ENCODE results near the gene LAMA2. TPM values are rescaled to one million over a fixed set of nuclear protein-coding genes. Genes with fewer than 3 reads are reported as not detected.

Gene LAMA2
- total RNA-seq, 2 experiments from 2014 or later, result 2.0 to 3.0 TPM

DNA sequence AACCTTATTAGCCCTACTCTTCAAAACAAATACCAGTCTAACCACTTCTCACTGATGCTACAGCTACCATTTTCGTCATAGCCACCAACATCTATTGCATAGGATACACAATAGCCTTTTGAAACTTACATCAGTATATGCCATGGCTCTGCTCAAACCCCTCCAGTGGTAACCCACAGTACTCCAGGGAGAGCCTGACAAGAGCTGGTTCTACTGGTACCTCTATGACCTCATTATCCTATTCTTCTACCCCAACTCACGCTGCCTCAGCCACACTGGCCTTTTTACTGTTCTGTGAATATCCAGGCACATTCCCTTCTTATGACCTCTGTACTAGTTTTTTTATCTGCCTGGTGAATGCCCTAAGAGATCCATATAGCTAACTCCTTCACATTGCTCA, 669.5 kb downstream of the LAMA2 start:
- Mint-ChIP-seq H3K27ac (no peak overlapping the region), H3K9me3 (no peaks in the 10 kb centered on the region), H3K36me3 (no peaks in the 10 kb centered on the region), H3K4me1 (no peaks in the 10 kb centered on the region), H3K4me3 (no peak overlapping the region), H3K27me3 (peaks cover 8% of the 10 kb centered on the region)
- no peak for DNase-seq

DNA sequence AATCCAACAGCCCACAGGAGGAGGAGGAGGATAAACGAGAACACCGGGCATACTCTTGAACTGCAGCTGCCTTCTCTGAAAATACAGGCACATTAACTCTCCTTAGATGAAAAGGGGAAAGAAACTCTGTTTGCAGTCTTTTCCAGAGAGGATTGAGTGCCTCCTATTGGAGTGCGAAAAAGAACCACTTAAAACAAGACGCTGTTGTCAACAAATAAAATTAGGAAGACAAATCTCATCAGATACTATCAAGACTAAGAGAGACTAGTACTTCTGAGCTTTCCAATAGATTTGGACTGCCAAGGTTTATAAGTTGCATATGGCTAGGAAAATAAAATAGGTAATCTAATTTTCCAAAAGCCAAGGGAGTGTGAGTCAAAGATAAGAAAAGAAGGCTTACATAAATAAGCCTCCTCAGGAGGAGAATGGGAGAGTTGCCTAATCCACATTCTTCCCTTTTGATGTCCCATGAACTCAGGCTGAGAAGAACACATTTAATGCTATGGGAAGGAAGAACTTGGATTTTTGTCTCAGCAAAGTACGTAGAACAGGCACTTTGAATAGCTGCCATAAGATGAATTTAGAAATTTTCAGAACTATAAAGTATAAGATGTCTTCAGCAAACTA, 672.4 kb downstream of the LAMA2 start:
- Mint-ChIP-seq H3K4me3 (no peak overlapping the region), H3K36me3 (no peaks in the 10 kb centered on the region), H3K4me1 (no peaks in the 10 kb centered on the region), H3K27ac (no peak overlapping the region), H3K27me3 (peaks cover 8% of the 10 kb centered on the region), H3K9me3 (no peaks in the 10 kb centered on the region)
- DNase-seq, result no peak

DNA sequence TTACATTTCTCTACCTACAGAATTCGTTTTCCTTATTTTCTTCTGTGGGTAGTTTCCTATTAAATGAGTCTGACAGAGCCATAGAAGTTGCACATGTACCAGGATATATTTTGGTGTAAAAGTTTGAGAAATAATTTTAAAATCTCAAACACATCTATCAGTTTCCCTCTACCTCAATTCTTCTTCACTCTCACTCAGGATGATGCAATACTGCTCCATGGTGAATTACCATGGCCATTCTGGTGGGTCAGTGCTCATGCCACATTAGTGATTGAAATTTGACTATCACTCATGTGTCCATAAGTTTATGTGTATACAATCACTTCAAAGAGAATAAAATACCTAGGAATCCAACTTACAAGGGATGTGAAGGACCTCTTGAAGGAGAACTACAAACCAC, 675.3 kb downstream of the LAMA2 start:
- Mint-ChIP-seq H3K4me3 (no peak overlapping the region), H3K36me3 (no peaks in the 10 kb centered on the region), H3K27ac (no peak overlapping the region), H3K27me3 (peaks cover 6% of the 10 kb centered on the region), H3K4me1 (no peaks in the 10 kb centered on the region), H3K9me3 (no peaks in the 10 kb centered on the region)
- no peak for DNase-seq

DNA sequence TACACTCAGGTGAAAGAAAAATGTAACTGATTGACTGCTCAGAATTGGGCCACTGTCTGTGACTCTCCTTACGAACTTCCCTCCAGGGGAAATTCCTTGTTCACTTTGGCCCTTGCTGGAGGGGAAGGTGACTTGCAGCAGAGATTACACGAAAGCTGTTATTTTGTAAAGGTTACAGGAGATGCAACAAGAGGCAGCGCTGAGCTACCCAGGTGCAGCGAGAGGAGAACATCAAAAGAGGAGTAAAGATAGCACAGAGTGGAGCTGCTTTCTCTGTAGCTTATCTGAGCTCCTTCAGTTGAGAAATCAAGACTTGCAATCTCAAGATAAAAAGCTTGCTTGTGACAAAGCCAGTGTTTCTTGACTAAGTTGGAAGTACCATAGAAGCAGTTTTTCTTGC, 682.4 kb downstream of the LAMA2 start:
- Mint-ChIP-seq H3K27me3 (peaks cover 12% of the 10 kb centered on the region), H3K27ac (no peak overlapping the region), H3K4me1 (peaks cover 1% of the 10 kb centered on the region), H3K4me3 (no peak overlapping the region), H3K9me3 (peaks cover 4% of the 10 kb centered on the region), H3K36me3 (peaks cover 2% of the 10 kb centered on the region)
- DNase-seq, result no peak

DNA sequence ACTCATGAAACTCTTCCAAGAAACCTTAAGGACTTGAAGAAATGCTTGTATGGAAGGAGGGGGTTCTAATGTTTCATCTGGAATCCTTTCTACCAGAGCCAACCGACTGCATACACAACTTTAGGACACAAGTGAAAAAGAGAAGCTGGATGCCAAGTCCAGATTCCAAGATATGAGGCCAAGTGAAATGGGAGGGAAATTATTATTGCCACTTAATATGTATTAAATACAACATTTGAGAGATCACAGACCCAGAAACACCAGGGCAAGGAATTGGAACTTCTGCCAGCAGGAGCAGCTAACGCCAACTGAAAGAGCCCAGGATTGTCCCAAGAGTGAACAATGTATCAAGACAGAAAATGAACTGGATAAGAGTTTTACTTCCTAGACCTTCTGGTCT, 682.9 kb downstream of the LAMA2 start:
- peaks cover 8% of the 10 kb centered on the region for H3K27me3 Mint-ChIP-seq
- no peak overlapping the region for H3K4me3 Mint-ChIP-seq
- H3K9me3 Mint-ChIP-seq, result peaks cover 6% of the 10 kb centered on the region
- H3K27ac Mint-ChIP-seq, result no peak overlapping the region
- peaks cover 1% of the 10 kb centered on the region for H3K4me1 Mint-ChIP-seq
- no peak for DNase-seq
- peaks cover 5% of the 10 kb centered on the region for H3K36me3 Mint-ChIP-seq
